ENCODE measurements around the gene TOR1AIP1.
A peak's percentile ranks its signal among the peaks of the same experiment; 100 is the strongest.

Gene TOR1AIP1

DNA sequence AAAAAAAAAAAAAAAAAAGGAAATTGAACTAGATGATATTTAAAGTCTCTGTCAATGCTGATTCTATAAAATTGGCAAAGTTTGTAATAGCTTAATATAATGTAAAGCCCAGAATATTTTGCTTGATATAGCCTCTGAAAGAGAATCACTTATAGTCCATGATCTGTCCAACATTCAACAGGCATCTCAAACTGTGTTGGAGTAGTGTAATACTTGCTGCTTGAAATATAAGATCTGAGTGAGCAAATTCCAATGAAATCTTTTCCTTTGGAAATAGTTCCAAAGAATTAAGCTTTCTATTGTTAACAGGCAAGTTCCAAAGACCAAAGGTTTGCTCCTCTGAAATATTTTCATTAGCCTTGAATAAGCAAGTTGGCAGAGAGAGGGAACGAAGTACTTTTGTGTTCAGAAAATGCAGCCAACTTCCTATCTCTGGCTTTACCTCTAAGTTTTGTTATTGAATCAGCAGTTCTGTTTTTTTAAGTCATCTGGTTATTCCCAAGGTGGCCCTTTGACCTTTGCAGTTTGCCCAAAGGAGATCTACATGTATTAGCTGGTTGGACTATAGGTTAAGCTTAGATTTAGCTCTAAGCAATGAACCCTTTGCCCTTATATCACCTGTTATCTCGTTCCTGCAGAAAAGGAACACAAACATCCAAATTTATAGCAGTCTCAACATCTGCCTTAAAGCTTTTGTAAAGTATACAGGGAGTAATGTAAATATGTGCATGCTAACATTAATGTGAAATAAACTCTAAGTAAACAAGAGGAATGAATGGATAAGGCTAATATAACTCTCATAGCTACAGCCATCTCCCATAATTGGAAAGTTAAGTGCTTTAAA, 48.1 kb downstream of the TOR1AIP1 start:
- TF ChIP-seq ZFX (IDR thresholded peaks at IDR 0.05), result no peak
- TF ChIP-seq, protein P1, sequence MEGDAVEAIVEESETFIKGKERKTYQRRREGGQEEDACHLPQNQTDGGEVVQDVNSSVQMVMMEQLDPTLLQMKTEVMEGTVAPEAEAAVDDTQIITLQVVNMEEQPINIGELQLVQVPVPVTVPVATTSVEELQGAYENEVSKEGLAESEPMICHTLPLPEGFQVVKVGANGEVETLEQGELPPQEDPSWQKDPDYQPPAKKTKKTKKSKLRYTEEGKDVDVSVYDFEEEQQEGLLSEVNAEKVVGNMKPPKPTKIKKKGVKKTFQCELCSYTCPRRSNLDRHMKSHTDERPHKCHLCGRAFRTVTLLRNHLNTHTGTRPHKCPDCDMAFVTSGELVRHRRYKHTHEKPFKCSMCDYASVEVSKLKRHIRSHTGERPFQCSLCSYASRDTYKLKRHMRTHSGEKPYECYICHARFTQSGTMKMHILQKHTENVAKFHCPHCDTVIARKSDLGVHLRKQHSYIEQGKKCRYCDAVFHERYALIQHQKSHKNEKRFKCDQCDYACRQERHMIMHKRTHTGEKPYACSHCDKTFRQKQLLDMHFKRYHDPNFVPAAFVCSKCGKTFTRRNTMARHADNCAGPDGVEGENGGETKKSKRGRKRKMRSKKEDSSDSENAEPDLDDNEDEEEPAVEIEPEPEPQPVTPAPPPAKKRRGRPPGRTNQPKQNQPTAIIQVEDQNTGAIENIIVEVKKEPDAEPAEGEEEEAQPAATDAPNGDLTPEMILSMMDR (conservative IDR thresholded peaks at IDR 0.05), result no peak
- H3K27ac ChIP-seq, result peak overlapping the region; percentile 56

DNA sequence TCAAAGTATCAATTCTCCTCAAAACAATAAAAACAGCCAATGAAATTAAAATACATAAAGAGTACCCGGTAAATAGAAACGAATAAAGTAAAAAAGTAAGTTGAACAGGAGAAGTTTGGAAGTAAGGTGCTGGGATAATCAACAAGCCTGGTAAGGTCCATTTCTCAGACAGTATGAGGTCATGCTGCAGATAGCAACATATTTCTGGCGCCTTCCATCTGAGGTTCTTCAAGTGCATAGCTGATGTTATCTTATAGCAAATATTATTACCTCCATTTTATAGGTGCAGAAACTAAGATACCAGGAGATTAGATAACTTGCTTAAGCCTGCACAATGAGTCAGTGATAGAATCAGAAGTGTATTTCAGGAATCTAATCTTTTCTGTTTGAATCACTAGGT, 48.8 kb downstream of the TOR1AIP1 start:
- no peak overlapping the region for H3K27ac ChIP-seq
- TF ChIP-seq, protein P1 (conservative IDR thresholded peaks at IDR 0.05), result no peak
- no peak for TF ChIP-seq ZFX (IDR thresholded peaks at IDR 0.05)

DNA sequence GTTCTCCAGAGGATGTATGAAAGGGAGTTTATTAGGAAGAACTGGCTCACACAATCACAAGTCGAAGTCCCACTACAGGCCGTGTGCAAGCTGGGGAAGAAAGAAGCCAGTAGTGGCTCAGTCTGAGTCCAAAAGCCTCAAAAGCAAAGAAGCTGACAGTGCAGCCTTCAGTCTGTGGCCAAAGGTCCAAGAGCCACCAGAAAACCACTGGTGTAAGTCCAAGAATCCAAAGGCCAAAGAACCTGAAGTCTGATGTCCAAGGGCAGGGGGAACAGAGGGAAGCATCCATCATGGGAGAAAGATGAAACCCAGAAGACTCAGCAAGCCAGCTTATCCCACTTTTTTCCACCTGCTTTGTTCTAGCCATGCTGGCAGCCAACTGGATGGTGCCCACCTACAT, 51.1 kb downstream of the TOR1AIP1 start:
- H3K27ac ChIP-seq, result no peak overlapping the region

DNA sequence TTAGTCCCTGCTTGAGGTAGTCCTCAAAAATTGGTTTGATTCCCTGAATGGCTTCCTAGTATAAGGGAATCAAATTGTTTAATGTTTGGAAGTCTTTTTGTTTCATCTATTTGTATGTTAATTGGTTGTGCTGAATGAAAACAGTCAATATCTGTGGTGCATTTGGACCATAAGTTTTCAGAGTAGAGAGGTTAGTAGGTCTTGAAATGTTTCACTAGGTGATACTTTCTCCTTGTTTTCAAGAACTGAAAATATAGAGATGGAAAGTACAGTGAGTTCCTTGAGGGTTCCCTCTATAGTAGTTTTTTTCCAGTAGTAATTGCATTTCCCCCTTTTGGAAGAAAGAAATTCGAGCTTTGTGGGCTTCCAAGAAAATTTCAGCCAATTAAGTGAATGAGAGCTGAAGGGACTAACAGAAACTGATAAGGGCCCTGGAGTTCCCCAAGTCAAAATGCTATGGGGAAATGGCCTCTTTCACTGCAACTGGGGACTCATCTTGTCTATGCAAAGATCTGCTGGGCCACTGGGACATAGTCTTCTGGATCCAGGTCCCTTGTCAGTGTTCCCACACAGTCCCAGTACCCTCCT, 53.9 kb downstream of the TOR1AIP1 start:
- TF ChIP-seq, protein P1 (conservative IDR thresholded peaks at IDR 0.05), result no peak
- TF ChIP-seq ZFX (IDR thresholded peaks at IDR 0.05), result no peak
- no peak overlapping the region for H3K27ac ChIP-seq

More for the DNA sequence above, 51.1 kb downstream of the TOR1AIP1 start:
- no peak for TF ChIP-seq ZFX (IDR thresholded peaks at IDR 0.05)
- TF ChIP-seq, protein P1 (conservative IDR thresholded peaks at IDR 0.05), result no peak

DNA sequence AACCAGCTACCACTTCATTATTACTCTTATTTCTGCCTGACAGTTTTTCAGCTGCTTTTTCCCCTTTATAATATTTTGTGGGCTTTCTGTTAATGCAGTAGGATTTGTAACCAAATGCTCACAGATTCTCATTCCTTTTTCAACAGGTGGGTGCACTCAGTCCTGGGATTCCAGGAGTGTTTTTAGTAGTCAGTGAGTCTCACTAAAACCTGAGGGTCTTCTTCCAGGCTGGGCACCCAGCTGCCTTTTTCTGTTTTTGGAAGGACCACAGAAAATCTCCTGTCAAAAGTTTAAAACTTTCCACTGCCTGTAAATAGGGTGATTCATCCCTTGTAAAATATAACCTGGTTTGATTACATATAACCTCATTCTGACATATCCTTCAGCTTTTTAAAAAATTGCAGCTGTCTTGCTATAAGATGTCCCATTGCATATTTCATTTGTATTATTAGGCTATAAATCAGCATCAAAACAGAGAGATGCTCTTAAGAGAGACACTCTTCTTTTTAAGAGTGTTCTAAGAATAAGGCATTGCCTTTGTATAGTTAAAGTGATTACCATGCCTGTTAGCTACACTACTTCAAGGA, 55.7 kb downstream of the TOR1AIP1 start:
- no peak overlapping the region for H3K27ac ChIP-seq
- TF ChIP-seq, protein P1 (conservative IDR thresholded peaks at IDR 0.05), result no peak
- TF ChIP-seq ZFX (IDR thresholded peaks at IDR 0.05), result no peak

DNA sequence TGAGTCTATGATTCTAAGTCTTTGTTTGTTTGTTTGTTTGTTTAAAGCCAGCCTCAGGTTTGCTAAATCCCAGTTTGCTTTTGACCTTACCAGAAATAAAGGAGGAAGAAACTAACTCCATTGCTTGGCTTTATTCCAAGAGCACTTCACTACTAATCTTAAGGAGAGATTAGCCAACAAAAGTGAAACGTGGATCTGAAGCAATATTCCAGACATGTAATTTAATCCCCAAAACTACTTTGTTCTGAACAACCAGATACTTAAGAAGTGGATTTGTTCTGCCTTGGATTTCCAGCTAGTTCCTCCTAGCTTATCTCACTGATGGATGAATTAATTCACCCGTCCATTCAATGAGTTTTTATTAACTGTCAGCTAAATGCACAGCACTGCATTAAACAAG, 56.7 kb downstream of the TOR1AIP1 start:
- TF ChIP-seq, protein P1 (conservative IDR thresholded peaks at IDR 0.05), result no peak
- TF ChIP-seq ZFX (IDR thresholded peaks at IDR 0.05), result no peak
- no peak overlapping the region for H3K27ac ChIP-seq

DNA sequence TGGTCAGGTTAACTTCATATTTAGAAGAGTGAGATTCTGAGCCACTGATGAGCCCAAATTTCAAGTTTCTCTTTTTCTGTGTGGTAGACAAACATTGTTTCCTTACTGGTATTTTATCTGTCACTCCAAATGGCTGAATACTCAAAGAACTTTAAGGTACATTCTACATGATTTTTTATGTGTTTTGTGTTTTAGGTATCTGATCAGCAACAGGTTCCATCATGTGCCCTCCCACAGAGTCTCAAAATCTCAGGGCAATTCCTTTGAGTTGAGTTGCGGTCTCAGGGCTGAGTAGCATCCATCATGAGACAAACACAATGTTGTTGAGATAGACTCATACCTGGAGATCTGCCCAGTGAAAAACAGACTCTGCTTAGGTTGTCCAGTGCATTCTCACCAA, 57.9 kb downstream of the TOR1AIP1 start:
- TF ChIP-seq, protein P1 (conservative IDR thresholded peaks at IDR 0.05), result no peak
- TF ChIP-seq ZFX (IDR thresholded peaks at IDR 0.05), result no peak
- no peak overlapping the region for H3K27ac ChIP-seq

Measured in C4-2B (cell line).